HuH-7.5 (cell line): ENCODE results near the gene MICAL2.
"Not testable (repeated sequence)": the region's sequence is repeated elsewhere in the genome, so short reads cannot be mapped to it uniquely, and the experiment has no call there.

Experiments
- DNase-seq: peaks from one replicate; pipeline ENCODE4 v3.0.0; 2011; ENCODE audit warnings: low spot score

The MICAL2 gene

DNA sequence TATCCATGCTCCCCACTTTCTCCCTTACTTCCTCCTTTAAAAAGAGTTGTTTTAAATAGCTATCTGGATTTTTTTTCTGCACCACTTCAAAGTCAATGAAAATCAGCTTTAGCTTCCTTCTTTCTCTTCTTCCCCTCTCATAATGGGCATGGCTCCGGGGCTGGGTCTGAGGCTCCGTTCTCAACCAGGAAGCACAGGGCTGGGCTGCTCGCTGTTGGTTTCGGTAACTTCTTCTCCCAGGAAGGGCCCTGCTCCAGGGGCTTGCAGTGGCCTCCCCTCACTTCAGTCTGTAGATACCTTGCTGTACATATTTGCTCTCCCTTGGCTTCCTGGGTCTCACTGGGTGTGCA, 23.8 kb downstream of the MICAL2 start:
- no peak for DNase-seq

DNA sequence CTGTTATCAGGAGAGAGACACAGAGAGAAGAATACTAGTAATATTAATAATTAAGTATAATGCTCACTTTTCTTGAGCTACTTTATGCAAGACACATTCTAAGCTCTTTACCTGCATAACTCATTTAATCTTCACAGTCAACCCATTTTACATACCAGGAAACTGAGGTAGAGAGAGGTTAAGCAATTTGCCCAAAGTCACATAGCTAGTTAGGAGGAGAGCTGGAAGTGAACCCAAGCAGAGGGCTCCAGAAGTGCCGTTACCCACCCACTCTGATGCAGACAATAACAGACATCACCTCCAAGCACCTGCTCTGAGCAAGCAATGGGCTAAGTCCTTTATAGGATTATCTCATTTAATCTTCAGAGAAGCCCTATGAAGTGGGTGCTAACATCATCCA, 24.8 kb downstream of the MICAL2 start:
- no peak for DNase-seq

- no peak for DNase-seq
These were observed 26.8 kb downstream of the MICAL2 start for GRCh38 chr11:12137005-12137690.

DNA sequence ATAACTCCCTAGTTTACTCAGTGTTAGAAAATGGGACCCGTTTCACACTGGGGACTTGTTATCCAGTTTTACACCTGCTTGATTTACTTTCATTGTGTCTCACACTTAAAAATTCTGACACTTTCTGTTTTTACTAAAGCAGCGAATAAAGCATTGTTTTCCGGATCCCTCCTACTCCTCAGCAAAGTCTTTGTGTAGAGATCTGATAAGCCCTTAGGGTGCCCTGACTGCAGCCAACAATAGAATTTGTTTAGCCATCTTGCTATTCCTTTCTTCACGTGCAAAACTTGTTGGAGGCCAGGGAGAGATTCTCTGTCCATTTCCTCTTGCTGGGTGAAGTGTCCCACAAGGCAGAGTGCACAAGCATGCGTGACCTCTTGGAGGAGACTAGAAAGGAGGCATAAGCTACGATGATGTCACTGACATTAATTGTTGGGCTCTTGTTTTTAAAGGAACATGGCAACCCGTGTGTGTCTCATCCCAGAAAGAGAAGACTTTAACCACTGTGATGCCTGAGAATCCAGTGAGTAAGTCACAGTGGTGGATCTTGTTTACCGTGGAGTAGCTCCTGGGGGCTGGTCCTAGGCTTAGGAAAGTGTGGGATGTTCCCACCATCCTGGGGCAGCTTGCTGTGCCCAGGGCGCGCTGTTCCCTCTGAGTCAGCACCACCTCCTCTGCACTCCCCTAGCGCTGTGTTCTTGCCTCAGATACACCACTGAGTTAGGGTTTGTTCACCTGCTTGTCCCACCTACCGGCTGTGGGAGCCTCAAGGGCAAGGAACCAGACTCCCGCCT, 27.7 kb downstream of the MICAL2 start:
- no peak for DNase-seq

DNA sequence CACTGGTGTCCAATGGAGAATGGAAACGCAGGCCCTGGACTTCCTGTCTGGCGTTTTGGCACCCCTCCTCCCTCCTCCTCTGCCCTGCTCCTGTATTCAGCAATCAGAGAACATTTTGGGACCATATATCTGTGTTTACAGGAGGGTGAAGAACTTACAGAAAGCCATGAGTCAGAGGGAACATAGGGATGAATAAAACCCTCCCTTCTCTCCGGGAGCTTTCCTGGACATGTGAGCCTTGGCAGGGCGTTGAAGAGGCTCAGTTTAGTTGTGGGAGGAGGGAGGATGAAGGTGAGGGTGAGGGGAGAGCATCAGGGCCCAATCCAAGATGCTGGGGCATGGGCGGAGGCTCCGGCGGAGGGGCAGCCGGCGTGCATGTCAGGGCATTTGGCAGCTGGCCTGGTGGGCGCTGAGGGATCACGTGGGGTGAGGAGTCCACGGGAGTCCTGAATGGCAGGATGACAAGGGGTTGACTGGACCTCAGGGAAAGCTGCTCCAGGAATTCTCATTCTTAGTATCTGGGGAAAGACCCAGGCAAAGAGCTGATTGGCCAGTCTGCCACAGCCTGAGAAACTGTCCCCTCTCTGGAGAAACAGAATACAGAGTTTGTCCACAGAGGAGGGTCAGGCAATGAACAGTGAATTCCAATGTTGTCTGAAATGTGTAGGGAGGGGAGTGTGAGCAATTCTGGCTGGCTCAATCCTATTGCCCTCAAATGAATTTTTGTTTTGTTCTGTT, 28.9 kb downstream of the MICAL2 start:
- no peak for DNase-seq

DNA sequence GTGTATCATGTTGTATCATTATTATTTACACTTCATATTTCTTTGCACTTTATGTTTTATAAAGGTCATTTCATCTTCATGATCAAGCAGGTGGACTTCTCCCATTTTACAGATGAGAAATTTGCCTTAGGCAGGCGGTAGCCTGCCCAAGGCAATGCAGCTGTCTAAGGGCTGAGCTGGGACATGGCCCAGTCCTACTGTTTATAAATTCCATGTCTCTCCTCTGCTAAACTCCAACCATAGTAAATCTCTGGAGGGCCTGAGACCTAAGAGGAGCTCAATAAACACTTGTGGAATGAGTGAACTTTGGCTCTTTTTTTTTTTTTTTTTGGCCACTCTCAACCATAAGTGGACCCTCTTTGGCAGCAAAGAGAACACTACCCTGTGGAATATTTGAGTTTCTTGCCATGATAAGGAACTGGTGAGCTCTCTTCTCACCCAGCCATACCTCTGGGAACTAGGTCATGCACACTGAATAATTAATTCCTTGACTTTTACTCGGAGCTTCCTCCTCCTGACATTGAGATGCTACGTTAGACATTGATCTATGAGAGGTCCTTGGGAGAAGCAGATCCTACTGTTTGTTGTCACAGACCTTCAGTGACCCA, 29.9 kb downstream of the MICAL2 start:
- no peak for DNase-seq

DNA sequence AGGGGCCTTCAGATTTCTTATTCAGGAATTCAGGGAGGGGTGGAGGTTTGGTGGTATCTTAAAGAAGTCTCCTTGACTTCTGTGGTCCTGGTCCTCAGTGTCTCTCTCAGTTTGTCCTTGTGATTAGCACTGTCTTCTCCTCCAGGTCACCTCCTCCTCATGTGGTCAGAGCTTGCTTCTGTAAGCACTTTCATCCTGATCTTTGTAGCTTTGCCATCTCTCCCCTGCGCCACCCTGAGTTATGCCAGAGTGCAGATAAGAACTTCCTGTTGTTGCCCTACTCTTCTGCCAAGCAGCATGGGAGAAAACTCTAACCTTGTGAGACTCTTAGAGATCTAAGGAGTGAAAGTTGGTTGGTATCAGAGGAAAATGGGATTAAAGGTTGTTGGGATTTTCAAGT, 30.9 kb downstream of the MICAL2 start:
- DNase-seq: no peak

- no peak for DNase-seq
These were observed 31.8 kb downstream of the MICAL2 start for GRCh38 chr11:12142176-12142575.

GRCh38 chr11:12142909-12143308, 32.5 kb downstream of the MICAL2 start:
- DNase-seq: no peak

DNA sequence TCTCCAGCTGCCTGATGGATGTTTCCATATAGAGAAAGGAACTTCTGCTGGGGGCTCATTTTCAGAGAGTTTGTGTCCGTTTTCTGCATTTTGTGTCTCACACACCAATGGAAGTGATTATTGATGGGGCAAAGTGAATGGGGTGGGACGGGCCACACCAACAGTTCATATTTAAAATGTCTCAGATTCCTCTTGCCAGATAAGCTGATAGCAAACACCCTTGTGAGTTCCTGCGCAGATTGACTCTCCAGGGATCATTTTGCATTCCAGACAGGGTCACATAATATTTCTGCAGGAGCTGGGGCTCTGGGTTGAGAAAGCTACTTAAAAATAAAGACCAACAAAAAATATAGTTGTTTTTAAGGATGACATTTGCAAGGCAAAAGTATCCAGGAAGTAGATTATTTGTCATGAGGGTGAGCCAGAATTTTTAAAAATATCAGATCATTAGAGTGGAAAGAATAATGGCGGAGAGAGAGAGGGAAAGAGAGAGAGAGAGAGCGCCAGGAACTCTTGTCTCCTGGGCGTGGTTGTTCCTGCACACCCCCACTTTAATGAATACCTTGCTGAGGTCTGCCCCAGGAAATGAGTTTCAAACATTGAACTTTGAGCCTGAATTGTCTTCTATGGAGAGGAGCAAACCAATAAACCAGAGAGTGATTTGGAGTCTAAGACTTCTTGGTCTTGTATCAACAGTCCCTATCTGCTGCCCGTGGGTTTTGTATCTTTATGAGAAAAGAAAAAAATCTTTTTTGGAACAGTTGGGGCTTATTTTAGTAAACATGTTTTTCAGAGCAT, 33.3 kb downstream of the MICAL2 start:
- DNase-seq: no peak

- DNase-seq: no peak
These were observed 34.2 kb downstream of the MICAL2 start for GRCh38 chr11:12144330-12145174.

GRCh38 chr11:12146678-12147077, 36.3 kb downstream of the MICAL2 start:
- DNase-seq: not testable (repeated sequence)

GRCh38 chr11:12147827-12148226, 37.4 kb downstream of the MICAL2 start:
- no peak for DNase-seq

DNA sequence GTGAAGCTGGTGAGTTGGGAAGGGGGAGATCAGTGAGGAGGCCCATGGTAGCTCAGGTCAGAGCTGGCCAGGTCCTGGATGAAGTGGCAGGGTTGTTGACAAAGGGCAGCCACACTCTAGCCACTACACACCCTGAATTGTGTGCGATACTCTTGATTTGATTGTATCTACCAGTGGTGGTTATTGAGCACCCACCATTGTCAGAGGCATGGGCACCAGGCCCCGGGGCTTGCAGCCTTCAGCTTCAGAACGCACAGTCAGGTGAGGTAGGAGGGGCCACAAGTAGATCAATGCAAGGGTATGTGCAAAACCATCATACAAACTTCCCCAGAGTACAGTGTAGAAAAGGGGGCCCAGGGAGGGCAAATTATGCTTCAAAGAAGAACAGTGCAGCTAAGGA, 38.1 kb downstream of the MICAL2 start:
- no peak for DNase-seq

DNA sequence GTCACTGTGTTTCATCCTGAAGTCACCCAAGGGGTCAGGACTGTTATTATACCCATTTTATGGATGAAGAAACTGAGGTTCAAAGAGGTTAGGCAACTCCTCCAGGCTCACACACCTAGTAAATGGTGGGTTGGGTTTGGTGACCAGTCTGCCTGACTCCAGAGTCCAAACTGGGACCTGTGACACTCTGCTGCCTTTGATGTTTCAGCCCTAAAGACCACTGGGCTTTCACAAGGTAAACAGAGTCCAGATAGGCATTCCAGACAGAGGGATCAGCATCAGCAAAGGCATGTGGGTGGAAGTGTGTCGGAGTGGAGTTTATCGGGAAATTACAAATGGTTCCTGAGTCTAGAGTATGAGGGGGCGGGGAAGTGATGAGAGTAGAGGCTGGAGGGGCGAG, 38.5 kb downstream of the MICAL2 start:
- DNase-seq: no peak

DNA sequence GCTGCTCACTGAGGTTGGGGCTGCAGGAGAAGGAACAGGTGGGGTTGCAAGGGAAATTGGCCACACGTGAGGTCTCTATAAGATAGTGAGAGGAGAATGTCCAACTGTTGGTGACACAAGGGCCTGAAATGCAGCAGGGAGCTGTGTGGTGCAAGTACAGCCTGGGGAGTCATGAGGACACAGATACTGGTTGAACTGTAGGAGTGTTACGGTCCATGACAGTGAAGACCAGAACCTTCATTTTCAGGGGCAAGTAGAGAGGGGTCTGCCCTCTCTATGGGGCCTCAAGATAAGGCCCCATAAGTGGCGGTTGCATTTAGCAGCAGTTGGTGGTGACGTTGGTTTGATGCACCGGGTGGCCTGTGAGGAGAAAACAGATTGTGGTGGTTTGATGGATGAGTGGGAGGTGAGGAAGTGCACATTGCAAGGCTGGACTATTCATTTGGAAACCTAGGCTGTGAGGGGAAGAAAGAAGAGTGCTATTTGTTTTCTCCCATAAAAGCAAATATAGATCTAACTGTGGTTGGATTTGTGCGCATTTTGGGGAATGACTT, 39.4 kb downstream of the MICAL2 start:
- DNase-seq: no peak

DNA sequence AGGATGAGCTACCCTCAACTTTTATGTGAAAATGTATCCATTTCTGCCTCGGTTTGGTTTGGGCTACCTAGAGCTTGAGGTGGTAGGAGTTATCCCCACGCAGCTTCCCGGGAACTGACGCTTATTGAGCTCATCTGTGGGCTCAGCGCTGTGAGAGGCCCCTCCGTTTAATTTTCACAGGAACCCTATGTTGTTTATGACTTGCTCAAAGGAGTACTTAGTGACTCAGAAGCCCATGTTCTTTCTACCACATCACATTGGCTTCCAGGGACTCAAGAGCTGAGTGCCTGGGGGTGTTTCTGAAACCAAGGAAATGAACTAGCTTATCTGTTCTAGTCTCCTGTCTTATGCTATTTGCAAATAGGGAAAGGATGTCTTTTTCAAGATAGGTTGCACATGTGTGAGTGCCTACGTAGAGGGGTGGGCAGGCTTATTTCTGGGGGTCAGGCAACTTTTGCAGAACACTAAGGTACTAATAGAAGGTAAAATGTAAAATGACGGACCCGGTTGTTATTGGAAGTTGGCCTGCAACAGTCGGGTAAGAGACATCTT, 40.5 kb downstream of the MICAL2 start:
- DNase-seq: no peak

DNA sequence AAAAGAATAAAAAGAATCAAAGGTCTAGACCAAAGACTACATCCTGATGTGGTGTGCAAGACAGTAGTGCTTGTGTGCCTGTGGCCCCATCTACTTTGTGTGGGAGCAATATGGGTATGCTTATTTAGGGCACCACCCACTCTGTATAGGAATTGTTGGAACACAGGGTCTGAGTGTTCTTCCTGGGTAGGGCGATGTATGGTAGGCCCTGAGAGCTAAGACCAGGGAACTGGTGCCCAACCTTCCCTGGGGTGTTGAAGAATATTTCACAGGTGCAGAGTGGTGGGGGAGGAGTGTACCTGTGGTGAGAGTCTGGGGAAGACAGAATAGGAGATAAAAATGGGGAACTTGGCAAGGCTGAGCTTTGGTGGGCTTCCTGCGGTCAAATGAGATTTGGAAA, 41.9 kb downstream of the MICAL2 start:
- DNase-seq: no peak

DNA sequence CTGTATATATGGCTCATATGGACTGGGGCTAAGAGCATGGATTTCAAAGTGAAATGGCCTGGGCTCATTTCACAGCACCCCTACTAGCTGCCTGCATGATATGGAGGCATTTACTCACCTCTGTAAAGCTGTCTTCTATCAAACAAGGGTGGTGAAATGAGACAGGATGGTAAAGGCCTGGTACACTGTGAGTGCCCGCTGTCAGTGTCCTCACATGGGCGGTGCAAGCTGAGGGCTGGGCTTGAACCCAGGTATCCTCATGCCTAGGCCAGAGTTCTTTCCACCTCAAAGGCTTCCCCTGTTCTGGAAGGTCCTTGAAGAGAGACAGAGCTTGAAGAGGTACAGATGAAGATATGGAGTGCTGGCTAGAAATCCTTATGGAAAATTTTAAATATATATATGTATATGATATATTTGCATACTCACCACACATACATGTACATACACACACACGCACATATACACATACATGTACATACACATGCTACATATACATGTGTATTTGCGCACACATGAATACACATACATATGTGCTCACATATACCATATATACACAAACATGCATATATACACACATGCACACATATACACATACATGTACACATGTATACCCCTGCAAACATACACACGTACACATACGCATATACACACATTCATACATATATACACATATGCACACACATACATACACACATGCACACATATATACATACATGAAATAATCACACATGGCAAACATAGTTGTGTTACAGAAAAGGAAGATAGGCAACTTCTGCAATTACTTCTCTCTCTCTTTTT, 44.7 kb downstream of the MICAL2 start:
- DNase-seq: no peak
